Common myeloid progenitor, CD34-positive (primary cell): ENCODE data around the gene SOX4.

ENCODE experiments used
- CTCF ChIA-PET: fragments of 350-600 bp; sonication (Branson Sonifier 250); formaldehyde crosslinking; loops from one replicate; lab custom pipeline; 2021; ENCODE audit warnings: antibody characterized with exemption; lab: Charles Lee
- POLR2A ChIA-PET: fragments of 350-600 bp; sonication (Branson Sonifier 250); formaldehyde crosslinking; loops from one replicate; lab custom pipeline; 2021; ENCODE audit warnings: antibody characterized with exemption; lab: Charles Lee
- DNase-seq, 3 donors: peaks; one replicate each; pipeline versions ENCODE4 v3.0.0 to v3.0.0-alpha.2; 2013
- H3K27ac ChIP-seq, 2 experiments: 1 replicate in 1 of 2; 2 replicates in 1 of 2; pipeline ENCODE4 v1.7.0; 2013; ENCODE audit warnings: inconsistent platforms in 2 of 2, low read length in 2 of 2, mild to moderate bottlenecking in 2 of 2, low read depth in 1 of 2, moderate library complexity in 1 of 2; ENCODE audit not compliant: severe bottlenecking in 2 of 2, insufficient read depth in 1 of 2, poor library complexity in 1 of 2
- H3K27me3 ChIP-seq, 5 experiments: replicated peaks in 2 of 5; 1 replicate in 3 of 5; 2 replicates in 2 of 5; pipeline versions ENCODE4 v1.6.1 to v1.7.0; 2013; ENCODE audit warnings: low read length in 4 of 5, mild to moderate bottlenecking in 2 of 5, moderate library complexity in 2 of 5, inconsistent platforms in 1 of 5; ENCODE audit not compliant: insufficient read depth in 5 of 5, control insufficient read depth in 4 of 5
- H3K36me3 ChIP-seq, 4 experiments: 1 replicate in 2 of 4; 2 replicates in 2 of 4; pipeline versions ENCODE4 v1.6.1 to v1.7.0; 2013; ENCODE audit warnings: low read length in 3 of 4, control low read depth in 1 of 4, mild to moderate bottlenecking in 1 of 4; ENCODE audit not compliant: control insufficient read depth in 4 of 4, insufficient read depth in 4 of 4
- H3K4me1 ChIP-seq, 4 experiments: 1 replicate in 3 of 4; 2 replicates in 1 of 4; pipeline versions ENCODE4 v1.6.1 to v1.7.1; 2013; ENCODE audit warnings: low read length in 3 of 4, mild to moderate bottlenecking in 3 of 4, control low read depth in 1 of 4, inconsistent platforms in 1 of 4, moderate library complexity in 1 of 4; ENCODE audit not compliant: control insufficient read depth in 4 of 4, insufficient read depth in 4 of 4; ENCODE audit errors: control extremely low read depth in 1 of 4
- H3K4me3 ChIP-seq, 7 experiments: 1 replicate in 4 of 7; 2 replicates in 3 of 7; pipeline versions ENCODE4 v1.5.1 to v1.7.0; 2013; ENCODE audit warnings: mild to moderate bottlenecking in 7 of 7, low read length in 6 of 7, moderate library complexity in 6 of 7, inconsistent platforms in 2 of 7, low read depth in 2 of 7, control low read depth in 1 of 7; ENCODE audit not compliant: insufficient read depth in 4 of 7, control insufficient read depth in 1 of 7; ENCODE audit errors: extremely low read depth in 1 of 7
- H3K9me3 ChIP-seq, 5 experiments: 1 replicate in 4 of 5; 2 replicates in 1 of 5; pipeline versions ENCODE4 v1.6.1 to v1.7.1; 2013; ENCODE audit warnings: low read length in 4 of 5, mild to moderate bottlenecking in 2 of 5, inconsistent platforms in 1 of 5, low read depth in 1 of 5, moderate library complexity in 1 of 5; ENCODE audit not compliant: control insufficient read depth in 4 of 5, insufficient read depth in 2 of 5; ENCODE audit errors: control extremely low read depth in 1 of 5
- WGBS: methylation state at CpG from one replicate; pipeline ENCODE4 v1.1.5; 2013; ENCODE audit not compliant: insufficient coverage; 5-methylcytosine and 5-hydroxymethylcytosine counted together

SOX4 gene

DNA sequence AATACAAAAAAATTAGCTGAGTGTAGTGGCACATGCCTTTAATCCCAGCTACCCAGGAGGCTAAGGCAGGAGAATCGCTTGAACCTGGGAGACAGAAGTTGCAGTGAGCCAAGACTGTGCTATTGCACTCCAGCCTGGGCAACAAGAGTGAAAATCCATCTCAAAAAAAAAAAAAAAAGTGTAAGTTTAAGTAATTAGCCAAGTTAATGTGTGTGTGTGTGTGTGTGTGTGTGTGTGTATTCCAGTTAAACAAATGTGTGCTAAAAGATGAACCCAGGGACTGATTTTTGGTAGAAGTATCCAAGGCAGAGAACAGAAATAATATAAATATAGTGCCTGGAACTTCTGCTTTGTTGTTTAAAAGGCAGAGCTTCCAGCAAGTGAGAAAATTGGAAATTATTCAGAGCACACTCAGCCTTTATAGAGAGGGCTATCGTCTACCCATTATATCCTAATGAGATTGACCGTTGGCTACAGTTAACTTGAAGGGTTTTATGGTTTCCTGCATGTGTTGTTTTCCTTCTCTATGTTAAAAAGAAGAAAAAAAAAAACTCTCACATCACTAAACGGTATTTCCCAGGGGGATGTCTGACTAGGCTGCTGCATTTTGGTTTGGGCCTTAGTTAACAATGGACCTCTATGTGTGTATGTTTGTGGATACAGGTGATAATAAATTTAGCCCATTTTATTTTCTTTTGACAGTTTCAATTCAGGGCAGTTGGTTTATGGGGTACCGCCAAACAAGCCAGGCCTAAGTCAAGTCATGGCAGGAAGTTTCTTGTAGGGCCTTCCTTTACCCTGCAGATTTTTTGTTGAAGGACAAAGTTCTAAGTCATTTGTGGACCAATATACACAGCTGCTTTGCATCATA lies 9.8 kb downstream of the SOX4 start:
- POLR2A ChIA-PET: interaction anchor here (1.0 kb wide), 1 partner anchor 9 kb away, joined by 4 read pairs; no protein-coding TSS in a partner anchor
- DNase-seq: peak in 2 of 3 donors; percentile 76 to 84

DNA sequence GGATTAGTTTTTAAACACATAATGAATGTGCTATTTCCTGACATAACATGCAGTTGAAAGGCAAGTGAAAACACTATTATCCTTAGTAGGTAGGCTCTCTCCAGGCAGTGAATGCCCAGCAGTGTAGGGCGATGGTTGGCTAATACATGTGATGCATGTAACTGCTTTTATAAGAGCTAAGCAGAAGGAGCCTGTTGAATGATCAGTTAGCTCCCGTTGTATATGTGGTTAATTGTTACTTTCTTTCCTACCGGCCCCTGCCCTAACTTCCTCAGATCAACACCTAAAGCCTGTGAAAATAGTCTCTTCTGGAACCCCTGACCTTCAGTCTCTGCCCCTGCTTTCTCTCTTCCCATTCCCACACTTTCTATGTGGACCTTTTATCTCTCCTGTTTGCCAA lies 10.5 kb downstream of the SOX4 start:
- peaks cover 0 to 2% (median 0%) of the 10 kb centered on the region in 5 experiments for H3K9me3 ChIP-seq
- H3K36me3 ChIP-seq: peaks cover 0 to 1% (median 0%) of the 10 kb centered on the region in 4 experiments
- H3K27ac ChIP-seq: peak overlapping the region; percentile 74 to 75
- peaks cover 28 to 64% (median 59%) of the 10 kb centered on the region in 4 experiments for H3K4me1 ChIP-seq
- WGBS: no CpG with 5 or more reads among the region's 3 CpGs
- H3K27me3 ChIP-seq: no peaks in the 10 kb centered on the region
- DNase-seq: peak in 2 of 3 donors; percentile 43 to 52
- POLR2A ChIA-PET: no interaction called here
- CTCF ChIA-PET: no interaction called here
- H3K4me3 ChIP-seq: peak overlapping the region in 3 of 7 experiments; percentile 0 to 38 (median 32)

More for the DNA sequence above, 9.8 kb downstream of the SOX4 start:
- 44% methylated on average over 2 of the region's 5 CpGs for WGBS
- no peaks in the 10 kb centered on the region for H3K27me3 ChIP-seq
- peak overlapping the region; percentile 74 to 75 for H3K27ac ChIP-seq
- H3K4me1 ChIP-seq: peaks cover 32 to 71% (median 67%) of the 10 kb centered on the region in 4 experiments
- peak overlapping the region in 1 of 7 experiments; percentile 23 for H3K4me3 ChIP-seq
- CTCF ChIA-PET: interaction anchor here (0.6 kb wide), 1 partner anchor 64 kb away, joined by 3 read pairs; no protein-coding TSS in a partner anchor
- H3K36me3 ChIP-seq: peaks cover 0 to 5% (median 3%) of the 10 kb centered on the region in 4 experiments
- H3K9me3 ChIP-seq: peaks cover 0 to 2% (median 0%) of the 10 kb centered on the region in 5 experiments

DNA sequence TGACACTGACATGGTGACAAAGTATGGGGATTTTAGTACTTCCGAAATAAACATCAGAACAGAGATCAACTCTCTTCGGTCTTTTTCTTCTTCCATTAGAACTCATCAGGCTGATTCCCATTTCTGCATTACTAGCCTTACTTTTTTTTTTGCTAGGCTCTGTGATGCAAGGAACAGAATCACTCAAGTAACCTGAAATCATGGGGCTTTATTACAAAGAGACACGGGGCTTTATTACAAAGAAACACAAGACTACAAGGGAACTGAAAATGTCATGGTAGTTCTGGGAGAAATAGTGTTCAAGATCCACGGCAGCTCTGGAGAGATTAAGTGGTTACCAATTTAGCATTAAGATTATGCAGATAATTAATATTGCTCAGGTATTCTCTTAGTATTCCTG lies 11.6 kb downstream of the SOX4 start:
- no peaks in the 10 kb centered on the region for H3K27me3 ChIP-seq
- no peak overlapping the region for H3K4me3 ChIP-seq
- H3K9me3 ChIP-seq: peaks cover 0 to 2% (median 0%) of the 10 kb centered on the region in 5 experiments
- POLR2A ChIA-PET: interaction anchor here (0.6 kb wide), 1 partner anchor 10 kb away, joined by 5 read pairs; no protein-coding TSS in a partner anchor
- CTCF ChIA-PET: no interaction called here
- peaks cover 17 to 60% (median 54%) of the 10 kb centered on the region in 4 experiments for H3K4me1 ChIP-seq
- H3K27ac ChIP-seq: peak overlapping the region in 1 of 2 experiments; percentile 75
- DNase-seq: no peak
- H3K36me3 ChIP-seq: no peaks in the 10 kb centered on the region
- whole genome bisulfite sequencing: 100% methylated on average over 1 of the region's 4 CpGs

DNA sequence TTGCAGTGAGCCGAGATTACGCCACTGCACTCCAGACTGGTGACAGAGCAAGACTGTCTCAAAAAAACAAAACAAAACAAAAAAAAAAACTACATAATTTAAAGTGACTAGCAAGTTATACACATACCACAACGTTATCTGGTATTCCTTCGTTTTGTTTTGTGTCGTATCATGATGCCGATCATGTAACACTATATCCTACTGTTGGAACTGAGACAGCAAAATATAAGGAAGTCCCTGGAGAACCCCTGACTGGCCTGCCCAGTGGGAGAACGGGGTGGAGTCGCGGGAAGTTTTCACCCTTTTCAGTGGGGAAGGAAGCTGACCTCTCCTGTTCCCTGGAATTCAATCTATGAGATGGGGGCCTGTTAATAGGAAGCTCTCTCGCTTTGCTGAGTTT lies 15.1 kb downstream of the SOX4 start:
- no peaks in the 10 kb centered on the region for H3K27me3 ChIP-seq
- WGBS: 100% methylated on average over 3 of the region's 10 CpGs
- no peaks in the 10 kb centered on the region for H3K36me3 ChIP-seq
- ChIA-PET CTCF (interaction anchor here (0.7 to 1.0 kb wide), 2 partner anchors 9 to 11 kb away, joined by 3 read pairs; no protein-coding TSS in a partner anchor), POLR2A (no interaction called here)
- DNase-seq: no peak
- peaks cover 8 to 48% (median 31%) of the 10 kb centered on the region in 4 experiments for H3K4me1 ChIP-seq
- no peak overlapping the region for H3K4me3 ChIP-seq
- no peaks in the 10 kb centered on the region for H3K9me3 ChIP-seq
- H3K27ac ChIP-seq: no peak overlapping the region

DNA sequence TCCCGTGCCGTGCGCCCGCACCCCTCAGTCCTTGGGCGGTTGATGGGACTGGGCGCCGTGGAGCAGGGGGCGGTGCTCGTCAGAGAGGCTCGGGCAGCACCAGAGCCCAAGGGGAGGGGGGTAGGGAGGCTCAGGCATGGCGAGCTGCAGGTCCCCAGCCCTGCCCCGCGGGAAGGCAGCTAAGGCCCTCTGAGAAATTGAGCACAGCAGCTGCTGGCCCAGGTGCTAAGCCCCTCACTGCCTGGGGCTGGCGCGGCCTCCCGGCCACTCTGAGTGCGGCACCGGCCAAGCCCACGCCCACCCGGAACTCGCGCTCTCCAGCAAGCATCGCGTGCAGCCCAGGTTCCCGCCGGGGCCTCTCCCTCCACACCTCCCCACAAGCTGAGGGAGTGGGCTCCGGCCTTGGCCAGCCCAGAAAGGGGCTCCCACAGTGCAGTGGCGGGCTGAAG lies 16.4 kb downstream of the SOX4 start:
- WGBS: 96% methylated on average over 14 of the region's 28 CpGs
- POLR2A ChIA-PET: no interaction called here

DNA sequence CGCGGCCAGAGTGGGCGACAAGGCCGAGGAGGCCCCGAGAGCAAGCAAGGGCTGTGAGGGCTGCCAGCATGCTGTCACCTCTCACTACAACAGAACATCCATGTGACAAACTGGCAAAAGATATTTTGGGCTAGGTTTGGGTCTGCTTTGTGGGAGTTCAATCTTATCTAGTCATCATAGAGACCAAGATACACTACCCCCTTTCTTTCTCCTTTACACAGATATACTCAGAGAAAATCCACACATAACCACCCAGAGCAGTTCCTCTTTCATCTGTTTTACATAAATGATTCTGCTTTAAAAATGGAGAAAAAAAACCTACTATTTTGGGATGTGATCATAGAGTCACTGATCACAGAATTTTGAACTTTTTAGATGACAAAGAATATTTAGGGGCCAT lies 16.8 kb downstream of the SOX4 start:
- H3K27ac ChIP-seq: no peak overlapping the region
- no peaks in the 10 kb centered on the region for H3K27me3 ChIP-seq
- no peaks in the 10 kb centered on the region for H3K9me3 ChIP-seq
- DNase-seq: peak in 2 of 3 donors; percentile 54 to 63
- no peak overlapping the region for H3K4me3 ChIP-seq
- no peaks in the 10 kb centered on the region for H3K36me3 ChIP-seq
- ChIA-PET CTCF (interaction anchor here (1.0 kb wide), 1 partner anchor 12 kb away, joined by 3 read pairs; no protein-coding TSS in a partner anchor), POLR2A (no interaction called here)
- 80% methylated on average over 1 of the region's 5 CpGs for WGBS
- H3K4me1 ChIP-seq: peaks cover 0 to 37% (median 21%) of the 10 kb centered on the region in 4 experiments

More for the DNA sequence above, 16.4 kb downstream of the SOX4 start:
- Histone ChIP-seq H3K4me1 (peaks cover 2 to 38% (median 21%) of the 10 kb centered on the region in 4 experiments), H3K9me3 (no peaks in the 10 kb centered on the region), H3K4me3 (no peak overlapping the region), H3K36me3 (no peaks in the 10 kb centered on the region), H3K27ac (no peak overlapping the region), H3K27me3 (no peaks in the 10 kb centered on the region)
- CTCF ChIA-PET: interaction anchor here (1.0 kb wide), 1 partner anchor 11 kb away, joined by 3 read pairs; no protein-coding TSS in a partner anchor
- DNase-seq: no peak
